ENCODE data around the gene NPHP4. TPM values are rescaled to one million over a fixed set of nuclear protein-coding genes. Genes with fewer than 3 reads are reported as not detected.

Gene NPHP4
- total and polyA plus RNA-seq, 2 donors (not counting 3 experiments of a cell fraction or from before 2014, with no cell fraction given), result 4.4 to 11.7 TPM

DNA sequence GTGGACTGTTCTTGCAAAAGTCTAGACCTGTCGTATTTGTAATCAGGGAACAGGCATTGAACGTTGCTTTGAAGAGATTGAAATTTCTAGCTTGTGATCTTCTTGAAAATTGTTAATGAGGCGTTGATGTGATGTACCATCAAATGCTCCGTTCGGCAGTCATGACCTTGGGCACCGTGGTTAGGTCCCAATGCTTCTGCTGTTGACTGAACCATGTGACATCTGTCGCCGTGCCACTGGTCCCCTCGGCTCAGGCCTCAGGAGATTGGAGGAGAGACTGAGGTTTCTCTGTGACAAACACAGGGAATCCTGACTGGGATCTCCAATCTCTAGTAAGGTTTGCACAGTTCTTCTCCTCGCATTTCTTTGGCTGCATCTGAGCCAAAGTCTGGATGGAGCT, 35.4 kb upstream of the NPHP4 start:
- H3K27ac ChIP-seq (ENCODE audit: insufficient read depth, low read depth, low read length), result no peak overlapping the region
- no peak overlapping the region for H3K4me2 ChIP-seq (ENCODE audit: insufficient read depth, low read length)
- H3K79me2 ChIP-seq (ENCODE audit: control insufficient read depth, insufficient read depth, low read length), result no peaks in the 10 kb centered on the region
- H3K27me3 ChIP-seq (ENCODE audit: control insufficient read depth in 2 of 2, insufficient read depth in 2 of 2, low read length in 2 of 2), result peaks cover 0 to 2% of the 10 kb centered on the region in 2 experiments
- no peaks in the 10 kb centered on the region for H3K9me3 ChIP-seq (replicated peaks; ENCODE audit: control insufficient read depth, insufficient read depth, low read length)
- TF ChIP-seq, protein P1, sequence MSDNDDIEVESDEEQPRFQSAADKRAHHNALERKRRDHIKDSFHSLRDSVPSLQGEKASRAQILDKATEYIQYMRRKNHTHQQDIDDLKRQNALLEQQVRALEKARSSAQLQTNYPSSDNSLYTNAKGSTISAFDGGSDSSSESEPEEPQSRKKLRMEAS (IDR thresholded peaks at IDR 0.05; ENCODE audit: insufficient read depth, insufficient read length), result no peak
- TF ChIP-seq, protein P2, sequence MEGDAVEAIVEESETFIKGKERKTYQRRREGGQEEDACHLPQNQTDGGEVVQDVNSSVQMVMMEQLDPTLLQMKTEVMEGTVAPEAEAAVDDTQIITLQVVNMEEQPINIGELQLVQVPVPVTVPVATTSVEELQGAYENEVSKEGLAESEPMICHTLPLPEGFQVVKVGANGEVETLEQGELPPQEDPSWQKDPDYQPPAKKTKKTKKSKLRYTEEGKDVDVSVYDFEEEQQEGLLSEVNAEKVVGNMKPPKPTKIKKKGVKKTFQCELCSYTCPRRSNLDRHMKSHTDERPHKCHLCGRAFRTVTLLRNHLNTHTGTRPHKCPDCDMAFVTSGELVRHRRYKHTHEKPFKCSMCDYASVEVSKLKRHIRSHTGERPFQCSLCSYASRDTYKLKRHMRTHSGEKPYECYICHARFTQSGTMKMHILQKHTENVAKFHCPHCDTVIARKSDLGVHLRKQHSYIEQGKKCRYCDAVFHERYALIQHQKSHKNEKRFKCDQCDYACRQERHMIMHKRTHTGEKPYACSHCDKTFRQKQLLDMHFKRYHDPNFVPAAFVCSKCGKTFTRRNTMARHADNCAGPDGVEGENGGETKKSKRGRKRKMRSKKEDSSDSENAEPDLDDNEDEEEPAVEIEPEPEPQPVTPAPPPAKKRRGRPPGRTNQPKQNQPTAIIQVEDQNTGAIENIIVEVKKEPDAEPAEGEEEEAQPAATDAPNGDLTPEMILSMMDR (IDR thresholded peaks at IDR 0.05; ENCODE audit: extremely low read depth in 1 of 2, insufficient read depth in 1 of 2, low read depth in 1 of 2, low read length in 2 of 2), result no peak
- TF ChIP-seq JUN (IDR thresholded peaks at IDR 0.05; ENCODE audit: borderline replicate concordance, insufficient read depth, insufficient read length, low read depth) (no peak), POLR2A (IDR thresholded peaks at IDR 0.05; ENCODE audit: low read depth, low read length) (no peak), MYC (IDR thresholded peaks at IDR 0.05; ENCODE audit: low read depth, low read length) (no peak), FOS (IDR thresholded peaks at IDR 0.05; ENCODE audit: borderline replicate concordance, insufficient read depth, low read length) (no peak), EZH2 (IDR thresholded peaks at IDR 0.05; ENCODE audit: borderline replicate concordance, low read depth, low read length, severe bottlenecking) (no peak), POLR2AphosphoS5 (IDR thresholded peaks at IDR 0.05; ENCODE audit: insufficient read depth, low read depth, low read length) (no peak), GATA2 (IDR thresholded peaks at IDR 0.05; ENCODE audit: insufficient read depth, insufficient read length, low read depth, low read length) (no peak)
- H3K4me1 ChIP-seq (ENCODE audit: control insufficient read depth, extremely low read depth, insufficient read depth, low read length), result no peaks in the 10 kb centered on the region
- BruUV-seq (replicated peaks), result no TSS peak
- H3K9me1 ChIP-seq (replicated peaks; ENCODE audit: control insufficient read depth, extremely low read depth, insufficient read depth, low read length), result no peaks in the 10 kb centered on the region
- DNase-seq (ENCODE audit: low read depth, low spot score) (no peak), FAIRE-seq (no peak)
- H4K20me1 ChIP-seq (replicated peaks; ENCODE audit: control insufficient read depth, extremely low read depth, insufficient read depth, low read length), result no peaks in the 10 kb centered on the region
- ChIA-PET CTCF (no interaction called here), POLR2A (no interaction called here)
- no peak overlapping the region for H2AFZ ChIP-seq (ENCODE audit: low read depth, low read length)
- H3K4me3 ChIP-seq (replicated peaks in 1 of 3; ENCODE audit: insufficient read depth in 1 of 3, low read depth in 1 of 3, low read length in 3 of 3), result no peak overlapping the region
- no peak overlapping the region for H3K9ac ChIP-seq (replicated peaks; ENCODE audit: extremely low read depth, insufficient read depth, low read length)
- intact Hi-C loops (cut with micrococcal nuclease) (no loop called here), dilution Hi-C loops (cut with MboI; ENCODE audit: extremely low pct_ligation_motif_present, low sequenced_read_pairs) (no loop called here)
- no peaks in the 10 kb centered on the region for H3K36me3 ChIP-seq (ENCODE audit: control insufficient read depth in 2 of 2, extremely low read depth in 1 of 2, insufficient read depth in 2 of 2, low read length in 2 of 2)

All from endothelial cell of umbilical vein (primary cell).